AG10803 (cell line): ENCODE measurements around the gene SLC37A2.

Experiments
- DNase-seq: peaks from one replicate; pipeline ENCODE4 v3.0.0; 2010; ENCODE audit warnings: low read depth
- H3K4me3 ChIP-seq: 2 replicates; pipeline ENCODE4 v1.5.1; 2011; ENCODE audit warnings: mild to moderate bottlenecking, low read length, control low read depth
- CTCF ChIP-seq: conservative IDR thresholded peaks from 2 replicates; pipeline ENCODE4 v1.5.1; 2011; ENCODE audit warnings: mild to moderate bottlenecking, low read length, control low read depth, inconsistent platforms

SLC37A2 gene

GRCh38 chr11:125074511-125075241 lies 11.6 kb downstream of the SLC37A2 start:
- TF ChIP-seq CTCF, result no peak
- no peak for DNase-seq
- no peak overlapping the region for H3K4me3 ChIP-seq

GRCh38 chr11:125075242-125075625 lies 12.1 kb downstream of the SLC37A2 start:
- DNase-seq, result no peak
- H3K4me3 ChIP-seq, result no peak overlapping the region
- no peak for TF ChIP-seq CTCF

- H3K4me3 ChIP-seq, result no peak overlapping the region
- TF ChIP-seq CTCF, result no peak
- DNase-seq, result no peak
These were observed 12.8 kb downstream of the SLC37A2 start for GRCh38 chr11:125075900-125076317.

- no peak overlapping the region for H3K4me3 ChIP-seq
- no peak for TF ChIP-seq CTCF
- no peak for DNase-seq
These were observed 13.4 kb downstream of the SLC37A2 start for GRCh38 chr11:125076378-125076945.

- TF ChIP-seq CTCF, result no peak
- no peak for DNase-seq
- H3K4me3 ChIP-seq, result no peak overlapping the region
These were observed 14.9 kb downstream of the SLC37A2 start for GRCh38 chr11:125078016-125078415.

- TF ChIP-seq CTCF, result no peak
- no peak for DNase-seq
- no peak overlapping the region for H3K4me3 ChIP-seq
These were observed 15.5 kb downstream of the SLC37A2 start for GRCh38 chr11:125078516-125079140.
